ENCODE results near the gene NRROS.

GRCh38 chr3:196629228-196629627, 10.3 kb upstream of the NRROS start:
- no peak for TF ChIP-seq CTCF (IDR thresholded peaks at IDR 0.05; ENCODE audit: insufficient read depth, low read length)
- no peak for TF ChIP-seq POLR2AphosphoS5 (IDR thresholded peaks at IDR 0.05; ENCODE audit: low read depth)
- no peak for TF ChIP-seq REST (IDR thresholded peaks at IDR 0.05; ENCODE audit: insufficient replicate concordance, low read depth)
- no peak for TF ChIP-seq GABPA (IDR thresholded peaks at IDR 0.05; ENCODE audit: low read depth)
- TF ChIP-seq SPI1 (IDR thresholded peaks at IDR 0.05; ENCODE audit: borderline replicate concordance, low read depth): no peak

Data from HL-60 (cell line).